Gastrocnemius medialis (tissue), 4 donors: ENCODE data around the gene CAMKV. TPM values are rescaled to one million over a fixed set of nuclear protein-coding genes. Genes with fewer than 3 reads are reported as not detected.

Experiments
- ATAC-seq, 2 donors: fragments of 150-250 bp; one replicate each; pipeline ENCODE4 v1.9.1; 2016
- DNase-seq, 2 donors: peaks; one replicate each; pipeline ENCODE4 v3.0.0-alpha.2; 2019
- H3K27ac ChIP-seq, 4 donors: fragments of 200-600 bp; sonication (generic); 1 replicate in 1 of 4; 2 replicates in 3 of 4; pipeline ENCODE4 v1.5.1; 2016 to 2018; ENCODE audit warnings: mild to moderate bottlenecking in 2 of 4, moderate library complexity in 1 of 4
- H3K27me3 ChIP-seq, 3 donors: fragments of 200-600 bp; sonication (generic) in 2 of 3; 1 replicate in 1 of 3; 2 replicates in 2 of 3; pipeline versions ENCODE4 v1.5.1 to v1.6.0; 2016 to 2019; ENCODE audit warnings: mild to moderate bottlenecking in 1 of 3, moderate library complexity in 1 of 3
- H3K36me3 ChIP-seq, 2 donors: fragments of 200-600 bp; sonication (generic) in 1 of 2; one replicate each; pipeline ENCODE4 v1.5.1; 2017 to 2018
- H3K4me1 ChIP-seq, 2 donors: fragments of 200-600 bp; sonication (generic) in 1 of 2; one replicate each; pipeline ENCODE4 v1.5.1; 2016 to 2017; ENCODE audit warnings: mild to moderate bottlenecking in 2 of 2
- H3K4me3 ChIP-seq, 4 donors: fragments of 200-600 bp; sonication (generic) in 3 of 4; 1 replicate in 1 of 4; 2 replicates in 3 of 4; pipeline ENCODE4 v1.5.1; 2016 to 2019; ENCODE audit warnings: mild to moderate bottlenecking in 2 of 4
- H3K9me3 ChIP-seq, 3 donors: fragments of 200-600 bp; sonication (generic) in 2 of 3; 1 replicate in 1 of 3; 2 replicates in 2 of 3; pipeline ENCODE4 v1.5.1; 2016 to 2019
- CTCF ChIP-seq, 5 experiments: fragments of 450-650 bp in 3 of 5; fragments of 200-600 bp in 2 of 5; sonication (generic) in 2 of 5; IDR thresholded peaks in 4 of 5; conservative IDR thresholded peaks in 1 of 5; 1 replicate in 4 of 5; 2 replicates in 1 of 5; pipeline ENCODE4 v1.5.1; 2016 to 2019; ENCODE audit warnings: antibody characterized with exemption in 5 of 5, mild to moderate bottlenecking in 3 of 5, moderate library complexity in 3 of 5
- POLR2A ChIP-seq, 2 donors: fragments of 450-650 bp; IDR thresholded peaks; one replicate each; pipeline ENCODE4 v1.6.1; 2017; ENCODE audit warnings: antibody characterized with exemption in 2 of 2, mild to moderate bottlenecking in 2 of 2, moderate library complexity in 2 of 2
- in situ Hi-C, 4 donors: fragments of 200-750 bp; cut with MboI; loops; one replicate each; pipeline versions ENCODE4 v1.15.0 to v1.8.0; 2017; ENCODE audit warnings: low sequenced_read_pairs in 4 of 4
- intact Hi-C: fragments of 100-400 bp; cut with DNase I; formaldehyde crosslinking; loops from one replicate; pipeline ENCODE4 v1.15.1; 2023; ENCODE audit warnings: low total_unique reads
- total RNA-seq, 4 donors: library from RNA; depleted of rRNA; stranded (reverse); fragments of >200 nt; gene quantifications; one replicate each; pipeline versions ENCODE4 v1.1.0 to v1.2.3, GENCODE V29; 2016

Gene CAMKV
- total RNA-seq, 4 donors from 2014 or later: not detected

- Histone ChIP-seq H3K36me3 (no peaks in the 10 kb centered on the region), H3K27ac (no peak overlapping the region), H3K4me3 (no peak overlapping the region), H3K9me3 (no peaks in the 10 kb centered on the region), H3K27me3 (no peaks in the 10 kb centered on the region), H3K4me1 (peaks cover 8 to 23% of the 10 kb centered on the region in 2 donors)
- ATAC-seq (no peak), DNase-seq (no peak)
- in situ Hi-C loops: no loop called here
- TF ChIP-seq CTCF (IDR thresholded peaks at IDR 0.05 in 4 of 5, conservative IDR thresholded peaks at IDR 0.05 in 1 of 5) (no peak), POLR2A (IDR thresholded peaks at IDR 0.05) (no peak)
- intact Hi-C loops: no loop called here
These were observed 8.0 kb upstream of the CAMKV start for GRCh38 chr3:49877716-49878115.

- H3K27ac ChIP-seq: no peak overlapping the region
- H3K4me1 ChIP-seq: peaks cover 3 to 11% of the 10 kb centered on the region in 2 donors
- in situ Hi-C loops (no loop called here), intact Hi-C loops (no loop called here)
- ATAC-seq: no peak
- TF ChIP-seq POLR2A (IDR thresholded peaks at IDR 0.05) (no peak), CTCF (IDR thresholded peaks at IDR 0.05 in 4 of 5, conservative IDR thresholded peaks at IDR 0.05 in 1 of 5) (no peak)
- peaks cover 0 to 2% (median 0%) of the 10 kb centered on the region in 3 donors for H3K27me3 ChIP-seq
- no peaks in the 10 kb centered on the region for H3K36me3 ChIP-seq
- no peaks in the 10 kb centered on the region for H3K9me3 ChIP-seq
- DNase-seq: no peak
- no peak overlapping the region for H3K4me3 ChIP-seq
These were observed 6.9 kb upstream of the CAMKV start for GRCh38 chr3:49876567-49876966.

- TF ChIP-seq POLR2A (IDR thresholded peaks at IDR 0.05): no peak
- TF ChIP-seq CTCF (IDR thresholded peaks at IDR 0.05 in 4 of 5, conservative IDR thresholded peaks at IDR 0.05 in 1 of 5): no peak
- Histone ChIP-seq H3K4me1 (peaks cover 8 to 10% of the 10 kb centered on the region in 2 donors), H3K27ac (no peak overlapping the region), H3K9me3 (no peaks in the 10 kb centered on the region), H3K27me3 (peaks cover 21 to 28% (median 26%) of the 10 kb centered on the region in 3 donors), H3K36me3 (no peaks in the 10 kb centered on the region), H3K4me3 (no peak overlapping the region)
- no peak for ATAC-seq
- in situ Hi-C loops: no loop called here
- intact Hi-C loops: no loop called here
- no peak for DNase-seq
These were observed 3.9 kb upstream of the CAMKV start for GRCh38 chr3:49873623-49874022.

- TF ChIP-seq CTCF (IDR thresholded peaks at IDR 0.05 in 4 of 5, conservative IDR thresholded peaks at IDR 0.05 in 1 of 5): no peak
- TF ChIP-seq POLR2A (IDR thresholded peaks at IDR 0.05): no peak
- Histone ChIP-seq H3K9me3 (no peaks in the 10 kb centered on the region), H3K27me3 (peaks cover 26 to 35% (median 33%) of the 10 kb centered on the region in 3 donors), H3K36me3 (no peaks in the 10 kb centered on the region), H3K27ac (no peak overlapping the region), H3K4me1 (peaks cover 8 to 10% of the 10 kb centered on the region in 2 donors), H3K4me3 (no peak overlapping the region)
- in situ Hi-C loops (no loop called here), intact Hi-C loops (no loop called here)
- DNase-seq: no peak
- no peak for ATAC-seq
These were observed 3.1 kb upstream of the CAMKV start for GRCh38 chr3:49872801-49873281.
